ENCODE measurements around the gene ONECUT1.

Gene ONECUT1

DNA sequence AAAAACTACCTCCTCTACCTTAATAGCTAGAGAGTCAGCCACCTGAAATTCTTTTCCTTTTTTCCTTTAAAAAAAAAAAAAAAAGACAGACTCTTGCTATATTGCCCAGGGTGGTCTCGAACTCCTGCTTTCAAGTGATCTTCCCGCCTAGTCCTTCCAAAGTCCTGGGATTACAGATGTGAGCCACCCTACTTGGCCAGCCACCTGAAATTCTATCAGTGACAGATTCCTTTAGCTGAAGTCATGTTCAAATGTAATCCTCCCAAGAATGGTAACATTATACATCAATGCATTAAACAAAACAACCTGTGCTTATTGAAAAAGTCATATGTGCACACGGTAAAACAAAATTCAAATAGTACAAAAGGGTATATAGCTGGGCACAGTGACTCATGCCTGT lies 59.1 kb downstream of the ONECUT1 start:
- no peak for DNase-seq (ENCODE audit: low read depth)
- no peak overlapping the region for H3K4me3 ChIP-seq (ENCODE audit: low read length)

DNA sequence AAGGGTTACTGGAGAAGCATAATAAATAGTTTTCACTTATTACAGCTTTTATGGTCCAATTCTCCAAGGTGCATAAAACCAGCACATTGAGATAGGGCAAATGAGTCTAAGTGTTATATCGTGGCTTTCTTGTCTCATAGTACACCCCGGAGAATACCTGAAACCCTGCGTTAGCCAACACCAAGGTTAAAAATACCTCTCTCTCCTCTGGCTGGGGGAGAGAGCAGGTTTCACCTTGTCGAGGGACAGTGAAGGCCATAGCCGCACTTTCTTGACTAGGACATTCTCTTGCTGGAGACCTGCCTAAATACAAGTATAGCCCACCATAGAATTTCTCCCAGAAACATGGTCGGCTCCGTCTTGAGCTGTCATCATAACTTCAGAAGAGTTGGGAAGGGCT lies 59.5 kb downstream of the ONECUT1 start:
- no peak overlapping the region for H3K4me3 ChIP-seq (ENCODE audit: low read length)
- no peak for DNase-seq (ENCODE audit: low read depth)
- TF ChIP-seq, protein P1, sequence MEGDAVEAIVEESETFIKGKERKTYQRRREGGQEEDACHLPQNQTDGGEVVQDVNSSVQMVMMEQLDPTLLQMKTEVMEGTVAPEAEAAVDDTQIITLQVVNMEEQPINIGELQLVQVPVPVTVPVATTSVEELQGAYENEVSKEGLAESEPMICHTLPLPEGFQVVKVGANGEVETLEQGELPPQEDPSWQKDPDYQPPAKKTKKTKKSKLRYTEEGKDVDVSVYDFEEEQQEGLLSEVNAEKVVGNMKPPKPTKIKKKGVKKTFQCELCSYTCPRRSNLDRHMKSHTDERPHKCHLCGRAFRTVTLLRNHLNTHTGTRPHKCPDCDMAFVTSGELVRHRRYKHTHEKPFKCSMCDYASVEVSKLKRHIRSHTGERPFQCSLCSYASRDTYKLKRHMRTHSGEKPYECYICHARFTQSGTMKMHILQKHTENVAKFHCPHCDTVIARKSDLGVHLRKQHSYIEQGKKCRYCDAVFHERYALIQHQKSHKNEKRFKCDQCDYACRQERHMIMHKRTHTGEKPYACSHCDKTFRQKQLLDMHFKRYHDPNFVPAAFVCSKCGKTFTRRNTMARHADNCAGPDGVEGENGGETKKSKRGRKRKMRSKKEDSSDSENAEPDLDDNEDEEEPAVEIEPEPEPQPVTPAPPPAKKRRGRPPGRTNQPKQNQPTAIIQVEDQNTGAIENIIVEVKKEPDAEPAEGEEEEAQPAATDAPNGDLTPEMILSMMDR (conservative IDR thresholded peaks at IDR 0.05; ENCODE audit: low read depth, low read length): no peak

More for the DNA sequence above, 59.1 kb downstream of the ONECUT1 start:
- TF ChIP-seq, protein P1 (conservative IDR thresholded peaks at IDR 0.05; ENCODE audit: low read depth, low read length): no peak

DNA sequence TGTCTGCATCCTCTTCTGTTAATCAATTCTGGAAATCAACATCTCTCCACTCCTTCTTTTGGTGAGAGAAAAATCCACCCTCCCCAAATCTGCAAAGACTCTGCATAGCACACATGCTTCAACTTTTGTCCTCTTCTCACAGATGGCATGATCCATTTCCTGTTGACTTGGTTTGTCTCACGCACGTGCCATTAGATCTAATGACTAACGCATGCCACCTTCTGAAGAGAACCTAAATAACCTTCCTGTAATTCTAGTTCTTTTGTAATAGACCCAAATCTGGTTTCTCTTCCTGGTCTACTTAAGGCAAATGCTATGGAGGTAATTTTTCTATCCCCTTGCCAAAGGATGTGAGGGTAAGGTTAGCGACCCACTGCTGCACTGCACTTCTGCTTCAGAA lies 60.0 kb downstream of the ONECUT1 start:
- TF ChIP-seq, protein P1 (conservative IDR thresholded peaks at IDR 0.05; ENCODE audit: low read depth, low read length): no peak
- no peak overlapping the region for H3K4me3 ChIP-seq (ENCODE audit: low read length)
- DNase-seq (ENCODE audit: low read depth): no peak

DNA sequence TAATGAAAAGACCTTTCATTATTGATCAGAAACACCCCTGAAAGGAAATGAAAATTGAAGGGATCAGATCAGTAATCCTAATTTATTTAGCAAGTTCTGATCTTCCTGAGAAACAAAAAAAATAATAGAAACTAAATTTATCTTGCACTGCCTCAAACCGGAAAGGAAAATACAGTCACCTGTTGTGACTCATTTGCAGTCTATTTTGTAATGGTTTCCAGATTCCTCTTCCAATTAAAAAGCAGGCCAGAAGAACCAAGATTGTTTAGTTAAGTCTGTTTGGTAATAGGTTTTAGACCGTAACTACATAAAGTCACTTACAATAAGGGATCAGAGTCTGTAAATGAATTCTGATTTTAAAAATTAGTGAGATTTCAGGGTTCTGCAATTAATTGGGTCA lies 61.2 kb downstream of the ONECUT1 start:
- DNase-seq (ENCODE audit: low read depth): no peak
- TF ChIP-seq, protein P1 (conservative IDR thresholded peaks at IDR 0.05; ENCODE audit: low read depth, low read length): no peak
- no peak overlapping the region for H3K4me3 ChIP-seq (ENCODE audit: low read length)

DNA sequence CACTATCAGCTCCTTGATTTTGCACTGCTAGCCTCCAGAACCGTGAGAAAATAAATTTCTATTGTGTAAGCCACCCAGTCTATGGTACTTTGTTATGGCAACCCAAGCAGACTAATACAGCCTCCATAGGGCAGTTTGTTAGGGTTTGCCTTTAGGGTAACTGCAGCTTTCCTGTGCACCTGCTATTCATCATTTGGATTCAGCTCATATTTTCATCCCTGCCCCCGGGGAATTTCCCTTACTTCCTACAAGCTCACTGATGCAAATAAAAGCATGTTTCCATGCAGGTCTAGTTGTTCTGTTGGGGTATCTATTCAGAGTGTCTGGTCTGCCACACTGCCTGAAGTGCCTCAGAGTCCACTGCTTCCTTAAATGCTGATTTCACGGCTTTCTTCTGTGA lies 62.3 kb downstream of the ONECUT1 start:
- no peak overlapping the region for H3K4me3 ChIP-seq (ENCODE audit: low read length)
- TF ChIP-seq, protein P1 (conservative IDR thresholded peaks at IDR 0.05; ENCODE audit: low read depth, low read length): no peak
- no peak for DNase-seq (ENCODE audit: low read depth)

DNA sequence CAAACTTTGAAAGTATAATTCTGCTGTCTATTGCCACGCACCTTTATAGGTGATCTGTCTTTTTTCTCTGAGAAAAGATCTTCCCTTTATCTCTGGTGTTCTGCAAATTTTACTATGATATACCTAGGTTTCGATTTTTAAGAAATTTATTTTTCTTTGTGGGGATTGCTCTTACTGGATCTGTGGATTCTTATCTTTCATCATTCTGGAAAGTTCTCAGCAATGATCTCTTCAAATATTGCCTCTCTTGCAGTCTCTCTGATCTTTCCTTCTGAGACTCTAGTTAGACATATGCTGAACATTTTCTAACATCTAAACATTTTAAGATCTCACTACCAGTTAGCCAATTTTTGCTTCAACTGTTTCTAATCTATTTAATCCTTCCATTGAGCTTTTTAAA lies 63.9 kb downstream of the ONECUT1 start:
- H3K4me3 ChIP-seq (ENCODE audit: low read length): no peak overlapping the region
- TF ChIP-seq, protein P1 (conservative IDR thresholded peaks at IDR 0.05; ENCODE audit: low read depth, low read length): no peak
- no peak for DNase-seq (ENCODE audit: low read depth)

DNA sequence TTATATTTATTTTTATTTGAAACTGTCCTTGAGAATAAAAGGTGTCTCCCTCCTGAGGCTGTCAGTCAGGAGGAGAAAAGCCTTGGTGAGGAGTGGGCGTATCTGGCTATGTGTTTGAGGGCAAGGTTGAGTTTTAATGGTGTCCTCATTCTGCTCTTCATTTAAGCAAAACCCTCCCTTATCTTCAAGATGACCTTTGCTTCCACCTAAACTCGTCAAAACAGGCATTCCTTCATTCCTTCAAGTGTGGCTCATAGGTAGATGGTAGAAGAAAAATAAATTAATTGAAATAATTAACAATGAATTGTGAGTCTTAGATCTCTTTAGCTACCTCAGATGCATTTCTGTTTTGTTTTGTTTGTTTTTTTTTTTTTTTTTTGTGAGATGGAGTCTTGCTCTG lies 71.6 kb downstream of the ONECUT1 start:
- no peak for DNase-seq (ENCODE audit: low read depth)
- H3K4me3 ChIP-seq (ENCODE audit: low read length): no peak overlapping the region
- TF ChIP-seq, protein P1 (conservative IDR thresholded peaks at IDR 0.05; ENCODE audit: low read depth, low read length): no peak
